H1 (cell line): ENCODE results near the gene APOBR.

ENCODE experiments used
- ASH2L ChIP-seq: fragments of 200-600, 300-600 bp; sonication (generic); IDR thresholded peaks from one replicate; pipeline ENCODE4 v1.7.1; 2017; ENCODE audit warnings: low read length
- BRCA1 ChIP-seq: IDR thresholded peaks from 2 replicates; pipeline ENCODE4 v1.6.1; 2012; ENCODE audit warnings: low read depth, low read length, improper control_type of control experiment
- CBX8 ChIP-seq: fragments of 300-800, 300-1000 bp; sonication (generic); IDR thresholded peaks from 2 replicates; pipeline ENCODE4 v1.7.1; 2016; ENCODE audit warnings: low read depth, low read length, borderline replicate concordance
- HDAC6 ChIP-seq: IDR thresholded peaks from one replicate; pipeline ENCODE4 v1.7.1; 2012; ENCODE audit warnings: low read depth, mild to moderate bottlenecking, inconsistent platforms, low read length, moderate library complexity
- POLR2A ChIP-seq, 2 experiments: IDR thresholded peaks; 1 replicate in 1 of 2; 2 replicates in 1 of 2; pipeline ENCODE4 v1.6.1; 2011; ENCODE audit warnings: low read depth in 2 of 2, low read length in 2 of 2, mild to moderate bottlenecking in 2 of 2; ENCODE audit errors: control extremely low read depth in 1 of 2
- POLR2AphosphoS5 ChIP-seq: IDR thresholded peaks from 2 replicates; pipeline ENCODE4 v1.6.1; 2011; ENCODE audit warnings: low read depth, low read length
- RAD21 ChIP-seq, 2 experiments: IDR thresholded peaks in 1 of 2; conservative IDR thresholded peaks in 1 of 2; 2 replicates each; pipeline ENCODE4 v1.6.1; 2011; ENCODE audit warnings: low read depth in 2 of 2, low read length in 2 of 2, improper control_type of control experiment in 1 of 2, inconsistent platforms in 1 of 2, mild to moderate bottlenecking in 1 of 2, moderate library complexity in 1 of 2
- SIN3A ChIP-seq, 2 experiments: IDR thresholded peaks in 1 of 2; conservative IDR thresholded peaks in 1 of 2; 2 replicates each; pipeline ENCODE4 v1.6.1; 2011 to 2012; ENCODE audit warnings: low read length in 2 of 2, improper control_type of control experiment in 1 of 2, low read depth in 1 of 2, mild to moderate bottlenecking in 1 of 2
- TBP ChIP-seq: IDR thresholded peaks from 2 replicates; pipeline ENCODE4 v1.6.1; 2011; ENCODE audit warnings: low read depth, low read length, improper control_type of control experiment
- ZNF274 ChIP-seq: IDR thresholded peaks from 2 replicates; pipeline ENCODE4 v1.7.0; 2012; ENCODE audit warnings: low read length, borderline replicate concordance; ENCODE audit errors: extremely low read depth
- TF ChIP-seq, protein P1 (sequence below): IDR thresholded peaks from 2 replicates; pipeline ENCODE4 v1.6.1; 2012; ENCODE audit warnings: inconsistent platforms
- TF ChIP-seq, protein P2 (sequence below), 3 experiments: IDR thresholded peaks; 1 replicate in 2 of 3; 2 replicates in 1 of 3; pipeline versions ENCODE4 v1.5.1 to v1.6.1; 2011; ENCODE audit warnings: low read length in 3 of 3, mild to moderate bottlenecking in 3 of 3, inconsistent platforms in 2 of 3, low read depth in 1 of 3, moderate library complexity in 1 of 3; ENCODE audit not compliant: insufficient read depth in 1 of 3; ENCODE audit errors: control extremely low read depth in 1 of 3

DNA sequence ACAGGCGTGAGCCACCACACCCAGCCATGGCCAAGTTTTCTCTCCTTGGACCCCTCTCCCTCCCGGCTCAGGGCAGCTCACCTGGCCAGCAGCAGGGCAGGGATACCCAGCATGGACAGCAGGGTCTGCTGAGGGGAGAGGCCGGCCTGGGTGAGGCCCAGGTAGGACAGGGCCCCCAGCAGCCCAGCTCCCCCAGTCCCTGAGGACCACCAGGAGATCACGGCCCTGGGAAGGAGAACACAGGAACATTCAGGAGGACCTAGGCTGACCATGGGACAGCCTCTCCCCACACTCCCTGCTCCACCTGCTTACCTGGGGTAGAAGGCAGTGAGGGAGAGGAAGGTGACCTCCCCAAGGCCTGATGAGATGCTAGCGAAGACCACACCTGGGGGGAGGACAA, 8.2 kb upstream of the APOBR start:
- TF ChIP-seq CBX8, result no peak
- TF ChIP-seq POLR2A (IDR thresholded peaks at IDR 0.05; ENCODE audit: control extremely low read depth in 1 of 2, low read depth in 2 of 2, low read length in 2 of 2), result no peak
- TF ChIP-seq POLR2AphosphoS5, result no peak
- no peak for TF ChIP-seq ASH2L
- TF ChIP-seq, protein P1, sequence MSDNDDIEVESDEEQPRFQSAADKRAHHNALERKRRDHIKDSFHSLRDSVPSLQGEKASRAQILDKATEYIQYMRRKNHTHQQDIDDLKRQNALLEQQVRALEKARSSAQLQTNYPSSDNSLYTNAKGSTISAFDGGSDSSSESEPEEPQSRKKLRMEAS, result no peak
- no peak for TF ChIP-seq HDAC6
- TF ChIP-seq SIN3A (conservative IDR thresholded peaks at IDR 0.05 in 1 of 2, IDR thresholded peaks at IDR 0.05 in 1 of 2; ENCODE audit: low read depth in 1 of 2, low read length in 2 of 2), result no peak
- no peak for TF ChIP-seq RAD21 (IDR thresholded peaks at IDR 0.05 in 1 of 2, conservative IDR thresholded peaks at IDR 0.05 in 1 of 2; ENCODE audit: low read depth in 2 of 2, low read length in 2 of 2)
- no peak for TF ChIP-seq ZNF274
- no peak for TF ChIP-seq BRCA1
- TF ChIP-seq, protein P2, sequence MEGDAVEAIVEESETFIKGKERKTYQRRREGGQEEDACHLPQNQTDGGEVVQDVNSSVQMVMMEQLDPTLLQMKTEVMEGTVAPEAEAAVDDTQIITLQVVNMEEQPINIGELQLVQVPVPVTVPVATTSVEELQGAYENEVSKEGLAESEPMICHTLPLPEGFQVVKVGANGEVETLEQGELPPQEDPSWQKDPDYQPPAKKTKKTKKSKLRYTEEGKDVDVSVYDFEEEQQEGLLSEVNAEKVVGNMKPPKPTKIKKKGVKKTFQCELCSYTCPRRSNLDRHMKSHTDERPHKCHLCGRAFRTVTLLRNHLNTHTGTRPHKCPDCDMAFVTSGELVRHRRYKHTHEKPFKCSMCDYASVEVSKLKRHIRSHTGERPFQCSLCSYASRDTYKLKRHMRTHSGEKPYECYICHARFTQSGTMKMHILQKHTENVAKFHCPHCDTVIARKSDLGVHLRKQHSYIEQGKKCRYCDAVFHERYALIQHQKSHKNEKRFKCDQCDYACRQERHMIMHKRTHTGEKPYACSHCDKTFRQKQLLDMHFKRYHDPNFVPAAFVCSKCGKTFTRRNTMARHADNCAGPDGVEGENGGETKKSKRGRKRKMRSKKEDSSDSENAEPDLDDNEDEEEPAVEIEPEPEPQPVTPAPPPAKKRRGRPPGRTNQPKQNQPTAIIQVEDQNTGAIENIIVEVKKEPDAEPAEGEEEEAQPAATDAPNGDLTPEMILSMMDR (IDR thresholded peaks at IDR 0.05; ENCODE audit: control extremely low read depth in 1 of 3, insufficient read depth in 1 of 3, low read depth in 1 of 3, low read length in 3 of 3), result no peak
- no peak for TF ChIP-seq TBP
